SU-DHL-6 (cell line): ENCODE data around the gene RIC8A.

ENCODE experiments used
- EZH2phosphoT487 ChIP-seq: fragments of 200-600 bp; sonication (generic), shearing (Covaris generic); conservative IDR thresholded peaks from 2 replicates; pipeline ENCODE4 v1.6.1; 2018; ENCODE audit warnings: mild to moderate bottlenecking, antibody characterized with exemption, low read length, moderate library complexity, mixed read lengths
- TF ChIP-seq, protein P1 (sequence below): fragments of 200-600 bp; sonication (generic); IDR thresholded peaks from one replicate; pipeline ENCODE4 v1.5.1; 2017; ENCODE audit warnings: antibody characterized with exemption, mild to moderate bottlenecking, low read length, moderate library complexity; ENCODE audit not compliant: insufficient read depth, poor library complexity, severe bottlenecking

DNA sequence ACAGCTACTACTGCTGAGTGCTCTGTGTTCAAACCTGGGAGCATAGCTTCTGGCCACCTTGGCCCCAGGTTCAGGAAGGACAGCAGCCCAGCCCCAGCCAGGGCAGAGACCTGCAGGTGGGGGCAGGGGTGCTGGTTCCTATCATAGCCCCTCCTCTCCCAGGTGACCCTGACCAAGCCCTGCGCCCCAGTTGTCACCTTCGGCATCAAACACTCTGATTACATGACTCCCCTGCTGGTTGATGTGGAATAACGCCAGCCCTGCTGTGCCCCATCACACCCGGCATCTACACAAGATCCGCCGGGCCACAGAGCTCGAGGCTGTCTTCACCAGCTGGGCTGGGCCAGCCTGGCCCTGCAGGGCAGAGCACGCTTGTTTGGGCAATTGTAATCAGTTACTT lies 7.7 kb upstream of the RIC8A start:
- TF ChIP-seq, protein P1, sequence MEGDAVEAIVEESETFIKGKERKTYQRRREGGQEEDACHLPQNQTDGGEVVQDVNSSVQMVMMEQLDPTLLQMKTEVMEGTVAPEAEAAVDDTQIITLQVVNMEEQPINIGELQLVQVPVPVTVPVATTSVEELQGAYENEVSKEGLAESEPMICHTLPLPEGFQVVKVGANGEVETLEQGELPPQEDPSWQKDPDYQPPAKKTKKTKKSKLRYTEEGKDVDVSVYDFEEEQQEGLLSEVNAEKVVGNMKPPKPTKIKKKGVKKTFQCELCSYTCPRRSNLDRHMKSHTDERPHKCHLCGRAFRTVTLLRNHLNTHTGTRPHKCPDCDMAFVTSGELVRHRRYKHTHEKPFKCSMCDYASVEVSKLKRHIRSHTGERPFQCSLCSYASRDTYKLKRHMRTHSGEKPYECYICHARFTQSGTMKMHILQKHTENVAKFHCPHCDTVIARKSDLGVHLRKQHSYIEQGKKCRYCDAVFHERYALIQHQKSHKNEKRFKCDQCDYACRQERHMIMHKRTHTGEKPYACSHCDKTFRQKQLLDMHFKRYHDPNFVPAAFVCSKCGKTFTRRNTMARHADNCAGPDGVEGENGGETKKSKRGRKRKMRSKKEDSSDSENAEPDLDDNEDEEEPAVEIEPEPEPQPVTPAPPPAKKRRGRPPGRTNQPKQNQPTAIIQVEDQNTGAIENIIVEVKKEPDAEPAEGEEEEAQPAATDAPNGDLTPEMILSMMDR = no peak
- TF ChIP-seq EZH2phosphoT487 = no peak
